Measurements from ENCODE around the gene KRTAP7-1.

KRTAP7-1 gene

DNA sequence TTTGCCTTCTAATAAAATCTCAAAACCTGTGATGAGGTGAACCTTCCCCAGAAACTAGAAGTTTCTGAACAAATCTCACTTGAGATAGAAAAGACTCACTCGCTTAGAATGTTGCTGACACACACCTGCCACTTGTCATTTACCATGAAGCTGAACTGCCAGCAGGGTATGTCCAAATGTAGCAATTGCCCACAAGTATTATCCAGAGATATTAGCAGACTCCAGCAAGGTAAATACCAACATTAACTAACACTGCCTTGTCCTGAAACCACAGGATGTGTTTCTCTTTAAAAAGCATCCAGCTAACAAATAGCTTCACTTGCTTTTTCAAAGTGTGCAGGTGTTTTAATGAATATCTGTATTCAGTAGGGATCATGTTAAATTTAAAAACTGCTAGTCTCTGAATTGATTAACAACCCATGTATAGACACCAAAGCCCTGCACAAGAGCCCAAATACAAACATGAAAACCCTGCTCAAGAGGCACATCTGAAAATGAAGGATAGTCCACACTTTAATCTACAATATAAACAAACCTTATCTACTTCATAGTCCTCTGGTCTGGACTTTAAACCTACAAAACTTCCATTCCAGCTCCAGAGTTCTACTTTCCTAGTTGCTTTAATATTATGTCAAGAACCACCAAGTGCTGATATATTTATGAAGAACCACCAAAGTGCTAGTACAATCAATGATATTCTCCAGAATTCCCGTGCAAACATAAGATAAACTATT is 35.8 kb downstream of the KRTAP7-1 start:
- Histone ChIP-seq H3K27ac (ENCODE audit: low read depth, low read length) (no peak overlapping the region), H3K9me3 (ENCODE audit: control insufficient read depth, insufficient read depth, low read depth, low read length) (no peaks in the 10 kb centered on the region), H3K36me3 (ENCODE audit: control insufficient read depth, insufficient read depth, low read length) (no peaks in the 10 kb centered on the region), H3K9ac (ENCODE audit: low read length) (no peak overlapping the region), H3K4me3 (ENCODE audit: low read depth, low read length) (no peak overlapping the region), H3K4me1 (ENCODE audit: control insufficient read depth, insufficient read depth, low read length) (no peaks in the 10 kb centered on the region), H3K27me3 (ENCODE audit: control insufficient read depth, insufficient read depth, low read length) (no peaks in the 10 kb centered on the region; the same call in 1 of the 2 replicates)

DNA sequence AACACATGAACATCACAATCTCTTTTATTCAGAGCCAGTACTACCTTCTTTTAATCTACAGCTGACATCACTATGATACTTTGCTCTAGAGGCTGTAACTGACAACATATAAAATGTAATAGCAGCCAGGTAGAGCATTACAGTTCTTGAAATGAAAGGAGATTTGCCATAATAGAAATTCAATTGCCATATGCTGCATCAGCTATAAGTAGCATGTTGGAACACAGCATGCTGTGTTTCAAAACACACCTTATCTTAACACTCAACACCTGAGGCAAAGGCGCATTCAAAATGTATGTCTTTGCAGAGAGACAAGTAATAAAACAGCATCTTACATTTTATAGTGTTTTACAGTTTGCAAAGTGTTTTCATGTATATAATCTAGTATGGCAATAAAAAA is 50.3 kb downstream of the KRTAP7-1 start:
- Histone ChIP-seq H3K4me3 (ENCODE audit: low read depth, low read length) (no peak overlapping the region), H3K27me3 (ENCODE audit: control insufficient read depth, insufficient read depth, low read length) (no peaks in the 10 kb centered on the region), H3K36me3 (ENCODE audit: control insufficient read depth, insufficient read depth, low read length) (no peaks in the 10 kb centered on the region), H3K9me3 (ENCODE audit: control insufficient read depth, insufficient read depth, low read depth, low read length) (0 out of 2 replicates have a peak, but pooled peaks cover 4% of the 10 kb centered on the region), H3K27ac (ENCODE audit: low read depth, low read length) (no peak overlapping the region), H3K4me1 (ENCODE audit: control insufficient read depth, insufficient read depth, low read length) (no peaks in the 10 kb centered on the region), H3K9ac (ENCODE audit: low read length) (no peak overlapping the region)

All from HUES6 (cell line).